ENCODE data around the gene TTC36. TPM values are rescaled to one million over a fixed set of nuclear protein-coding genes. Genes with fewer than 3 reads are reported as not detected.

The TTC36 gene
- total RNA-seq, 1 donor from 2014 or later, result not detected

GRCh38 chr11:118522571-118523072, 4.7 kb upstream of the TTC36 start:
- peak; percentile 45 for DNase-seq (ENCODE audit: low read depth)
- no peaks in the 10 kb centered on the region for H3K27me3 ChIP-seq (ENCODE audit: control insufficient read depth, insufficient read depth, low read length)
- FAIRE-seq, result no peak
- peaks cover 13% of the 10 kb centered on the region for H3K36me3 ChIP-seq (ENCODE audit: control insufficient read depth, insufficient read depth, low read length)
- TF ChIP-seq CTCF (IDR thresholded peaks at IDR 0.05; ENCODE audit: insufficient read depth, low read length, severe bottlenecking), result peak; percentile 41
- H3K4me3 ChIP-seq (ENCODE audit: low read depth, low read length), result no peak overlapping the region

GRCh38 chr11:118524356-118524755, 2.9 kb upstream of the TTC36 start:
- no peak for DNase-seq (ENCODE audit: low read depth)
- Histone ChIP-seq H3K4me3 (ENCODE audit: low read depth, low read length) (no peak overlapping the region), H3K36me3 (ENCODE audit: control insufficient read depth, insufficient read depth, low read length) (peaks cover 13% of the 10 kb centered on the region), H3K27me3 (ENCODE audit: control insufficient read depth, insufficient read depth, low read length) (no peaks in the 10 kb centered on the region)
- no peak for TF ChIP-seq CTCF (IDR thresholded peaks at IDR 0.05; ENCODE audit: insufficient read depth, low read length, severe bottlenecking)
- no peak for FAIRE-seq

- no peaks in the 10 kb centered on the region for H3K27me3 ChIP-seq (ENCODE audit: control insufficient read depth, insufficient read depth, low read length)
- H3K4me3 ChIP-seq (ENCODE audit: low read depth, low read length), result no peak overlapping the region
- FAIRE-seq, result no peak
- H3K36me3 ChIP-seq (ENCODE audit: control insufficient read depth, insufficient read depth, low read length), result peaks cover 8% of the 10 kb centered on the region
- no peak for TF ChIP-seq CTCF (IDR thresholded peaks at IDR 0.05; ENCODE audit: insufficient read depth, low read length, severe bottlenecking)
- DNase-seq (ENCODE audit: low read depth), result no peak
Observed at GRCh38 chr11:118524757-118525470, 2.4 kb upstream of the TTC36 start.

- Histone ChIP-seq H3K27me3 (ENCODE audit: control insufficient read depth, insufficient read depth, low read length) (no peaks in the 10 kb centered on the region), H3K4me3 (ENCODE audit: low read depth, low read length) (no peak overlapping the region), H3K36me3 (ENCODE audit: control insufficient read depth, insufficient read depth, low read length) (peaks cover 4% of the 10 kb centered on the region)
- DNase-seq (ENCODE audit: low read depth) (no peak), FAIRE-seq (no peak)
- TF ChIP-seq CTCF (IDR thresholded peaks at IDR 0.05; ENCODE audit: insufficient read depth, low read length, severe bottlenecking), result no peak
Observed at GRCh38 chr11:118526688-118527087, 586 bp upstream of the TTC36 start.

- H3K27me3 ChIP-seq (ENCODE audit: control insufficient read depth, insufficient read depth, low read length), result no peaks in the 10 kb centered on the region
Observed at GRCh38 chr11:118528511-118528910, 1.2 kb downstream of the TTC36 start.

More at GRCh38 chr11:118528511-118528910, 1.2 kb downstream of the TTC36 start:
- FAIRE-seq (no peak), DNase-seq (ENCODE audit: low read depth) (no peak)
- Histone ChIP-seq H3K4me3 (ENCODE audit: low read depth, low read length) (no peak overlapping the region), H3K36me3 (ENCODE audit: control insufficient read depth, insufficient read depth, low read length) (peaks cover 2% of the 10 kb centered on the region)
- no peak for TF ChIP-seq CTCF (IDR thresholded peaks at IDR 0.05; ENCODE audit: insufficient read depth, low read length, severe bottlenecking)

Data from bronchial epithelial cell (primary cell).